Activated B cell treated with CpG ODN at 0.5 μM for 24 hours (primary cell): ENCODE data around the gene C10orf95. TPM values are rescaled to one million over a fixed set of nuclear protein-coding genes. Genes with fewer than 3 reads are reported as not detected.

ENCODE experiments used
- ATAC-seq: fragments of 200-7000 bp; cut with Tn5 transposase; one replicate; pipeline ENCODE4 v1.10.0; 2021; ENCODE audit warnings: low read depth, mild to moderate bottlenecking, moderate library complexity
- CTCF ChIA-PET: fragments of 350-600 bp; sonication (Branson Sonifier 250); formaldehyde crosslinking; loops from one replicate; lab custom pipeline; 2021; ENCODE audit warnings: antibody characterized with exemption; lab: Charles Lee
- POLR2A ChIA-PET: fragments of 350-600 bp; sonication (Branson Sonifier 250); formaldehyde crosslinking; loops from one replicate; lab custom pipeline; 2021; ENCODE audit warnings: antibody characterized with exemption; lab: Charles Lee
- DNase-seq: peaks from one replicate; pipeline ENCODE4 v3.0.0; 2022
- H3K27ac Mint-ChIP-seq: one replicate; pipeline ENCODE4 v1.8.0; 2020; ENCODE audit warnings: mixed read lengths
- H3K27me3 Mint-ChIP-seq: one replicate; pipeline ENCODE4 v1.8.0; 2021; ENCODE audit warnings: mixed read lengths
- H3K36me3 Mint-ChIP-seq: one replicate; pipeline ENCODE4 v1.8.0; 2021; ENCODE audit warnings: low read depth, mixed read lengths
- H3K4me1 Mint-ChIP-seq: one replicate; pipeline ENCODE4 v1.8.0; 2021; ENCODE audit warnings: mixed read lengths
- H3K4me3 Mint-ChIP-seq: one replicate; pipeline ENCODE4 v1.8.0; 2020; ENCODE audit warnings: mild to moderate bottlenecking, mixed read lengths
- H3K9me3 Mint-ChIP-seq: one replicate; pipeline ENCODE4 v1.8.0; 2020; ENCODE audit warnings: mixed read lengths
- CTCF ChIP-seq: fragments of 200-600 bp; IDR thresholded peaks from one replicate; pipeline ENCODE4 v1.8.0; 2022; ENCODE audit warnings: antibody characterized with exemption, mild to moderate bottlenecking
- intact Hi-C: fragments of 100-400 bp; cut with micrococcal nuclease; formaldehyde crosslinking; loops from one replicate; pipeline ENCODE4 v1.15.1; 2024
- total RNA-seq: library from RNA; stranded (reverse); gene quantifications from 2 replicates; pipeline ENCODE4 v1.2.3, GENCODE V29; 2022

Gene C10orf95
- total RNA-seq, 1 donor from 2014 or later, result 0.35 TPM

- ChIA-PET CTCF (interaction anchor here (2.8 kb wide), 1 partner anchor 12 kb away, joined by 14 read pairs; the partner anchor contains the start of gene FBXL15), POLR2A (interaction anchor here (0.5 to 4.3 kb wide), 8 partner anchors 10 to 199 kb away, joined by 3 to 78 read pairs (median 10); partner anchors contain the start of genes C10orf95, FBXL15 and NFKB2)
- DNase-seq, result no peak
- intact Hi-C loops, result loop anchor here (5.0 kb wide), 1 partner anchor 281 kb away; the partner anchor contains the start of gene NOLC1
- Mint-ChIP-seq H3K4me1 (peaks cover 45% of the 10 kb centered on the region), H3K27ac (peak overlapping the region; percentile 75), H3K36me3 (peaks cover 4% of the 10 kb centered on the region), H3K9me3 (no peaks in the 10 kb centered on the region), H3K4me3 (peak overlapping the region; percentile 93), H3K27me3 (no peaks in the 10 kb centered on the region)
- no peak for TF ChIP-seq CTCF
- no peak for ATAC-seq
Measured at GRCh38 chr10:102433619-102434046, 17.7 kb downstream of the C10orf95 start.

GRCh38 chr10:102432162-102432950, 19.0 kb downstream of the C10orf95 start, which contains the start of gene CUEDC2:
TSS of gene CUEDC2 (minus strand) at chr10:102432574. CDS start at chr10:102425188, 7,386 bp downstream.
- ATAC-seq (peak; percentile 98), DNase-seq (peak; percentile 96)
- Mint-ChIP-seq H3K9me3 (no peaks in the 10 kb centered on the region), H3K27me3 (no peaks in the 10 kb centered on the region), H3K36me3 (peaks cover 8% of the 10 kb centered on the region), H3K4me3 (peak within 1 kb of the TSS; percentile 93), H3K4me1 (peaks cover 45% of the 10 kb centered on the region), H3K27ac (peak within 1 kb of the TSS; percentile 75)
- no peak for TF ChIP-seq CTCF
- ChIA-PET POLR2A (interaction anchor here (0.6 to 4.3 kb wide), 22 partner anchors 8 to 1053 kb away, joined by 3 to 78 read pairs (median 6); partner anchors contain the start of genes ACTR1A, C10orf95, FBXL15 and NFKB2), CTCF (interaction anchor here (0.7 to 2.8 kb wide), 2 partner anchors 10 to 18 kb away, joined by 3 to 14 read pairs; partner anchors contain the start of gene FBXL15)
- intact Hi-C loops, result loop anchor here (1.0 to 5.0 kb wide), 7 partner anchors 11 to 280 kb away; partner anchors contain the start of genes GBF1 and NOLC1

- peaks cover 43% of the 10 kb centered on the region for H3K4me1 Mint-ChIP-seq
- ChIA-PET CTCF (interaction anchor here (2.8 kb wide), 1 partner anchor 10 kb away, joined by 14 read pairs; the partner anchor contains the start of gene FBXL15), POLR2A (interaction anchor here (0.7 to 4.3 kb wide), 9 partner anchors 9 to 70 kb away, joined by 3 to 78 read pairs (median 12); partner anchors contain the start of genes ACTR1A, C10orf95, FBXL15 and NFKB2)
- TF ChIP-seq CTCF, result no peak
- H3K9me3 Mint-ChIP-seq, result no peaks in the 10 kb centered on the region
- H3K36me3 Mint-ChIP-seq, result peaks cover 11% of the 10 kb centered on the region
- peak overlapping the region; percentile 93 for H3K4me3 Mint-ChIP-seq
- DNase-seq (no peak), ATAC-seq (no peak)
- H3K27ac Mint-ChIP-seq, result peak overlapping the region; percentile 75
- H3K27me3 Mint-ChIP-seq, result no peaks in the 10 kb centered on the region
- intact Hi-C loops, result loop anchor here (1.0 to 5.0 kb wide), 7 partner anchors 10 to 279 kb away; partner anchors contain the start of genes GBF1 and NOLC1
Measured at GRCh38 chr10:102431452-102432124, 19.8 kb downstream of the C10orf95 start.

- Mint-ChIP-seq H3K9me3 (no peaks in the 10 kb centered on the region), H3K27me3 (no peaks in the 10 kb centered on the region), H3K4me1 (peaks cover 27% of the 10 kb centered on the region), H3K4me3 (no peak overlapping the region), H3K36me3 (peaks cover 17% of the 10 kb centered on the region), H3K27ac (no peak overlapping the region)
- DNase-seq (no peak), ATAC-seq (no peak)
- no peak for TF ChIP-seq CTCF
- CTCF ChIA-PET, result no interaction called here
- POLR2A ChIA-PET, result no interaction called here
- intact Hi-C loops, result no loop called here
Measured at GRCh38 chr10:102429468-102429867, 21.9 kb downstream of the C10orf95 start.
